Fibroblast of lung (primary cell): Measurements from ENCODE around the gene GJB3. TPM values are rescaled to one million over a fixed set of nuclear protein-coding genes. Genes with fewer than 3 reads are reported as not detected.

Experiments used
- DNase-seq, 2 donors: peaks; one replicate each; pipeline versions ENCODE4 v3.0.0 to v3.0.0-alpha.2; 2010; ENCODE audit warnings: low read depth in 2 of 2
- H2AFZ ChIP-seq: 2 replicates; pipeline ENCODE4 v1.5.1; 2012; ENCODE audit warnings: low read length, control low read depth, inconsistent platforms
- H3K27ac ChIP-seq: 2 replicates; pipeline ENCODE4 v1.5.1; 2011; ENCODE audit warnings: low read length, control low read depth; ENCODE audit not compliant: insufficient read depth
- H3K27me3 ChIP-seq: 2 replicates; pipeline ENCODE4 v1.5.1; 2011; ENCODE audit warnings: mild to moderate bottlenecking, low read length; ENCODE audit not compliant: control insufficient read depth, insufficient read depth
- H3K36me3 ChIP-seq: 2 replicates; pipeline ENCODE4 v1.5.1; 2011; ENCODE audit warnings: low read length; ENCODE audit not compliant: control insufficient read depth, insufficient read depth
- H3K4me1 ChIP-seq: 2 replicates; pipeline ENCODE4 v1.5.1; 2011; ENCODE audit warnings: low read length; ENCODE audit not compliant: control insufficient read depth, insufficient read depth; ENCODE audit errors: extremely low read depth
- H3K4me2 ChIP-seq: 2 replicates; pipeline ENCODE4 v1.5.1; 2011; ENCODE audit warnings: low read length, control low read depth; ENCODE audit not compliant: insufficient read depth; ENCODE audit errors: extremely low read depth
- H3K4me3 ChIP-seq, 4 experiments: fragments of 200-600 bp in 1 of 4; sonication (generic) in 1 of 4; replicated peaks in 1 of 4; 2 replicates each; pipeline ENCODE4 v1.5.1; 2011 to 2016; ENCODE audit warnings: low read length in 4 of 4, low read depth in 3 of 4, mild to moderate bottlenecking in 3 of 4, control low read depth in 2 of 4, inconsistent platforms in 1 of 4, mixed read lengths in 1 of 4; ENCODE audit not compliant: insufficient read depth in 1 of 4; ENCODE audit errors: control extremely low read depth in 1 of 4
- H3K79me2 ChIP-seq: 2 replicates; pipeline ENCODE4 v1.5.1; 2012; ENCODE audit warnings: mild to moderate bottlenecking, low read length, inconsistent platforms; ENCODE audit not compliant: control insufficient read depth, insufficient read depth
- H3K9ac ChIP-seq: 2 replicates; pipeline ENCODE4 v1.5.1; 2011; ENCODE audit warnings: mild to moderate bottlenecking, low read length, control low read depth; ENCODE audit not compliant: insufficient read depth
- H3K9me3 ChIP-seq: 2 replicates; pipeline ENCODE4 v1.5.1; 2012; ENCODE audit warnings: low read depth, low read length; ENCODE audit not compliant: control insufficient read depth, insufficient read depth
- H4K20me1 ChIP-seq: 2 replicates; pipeline ENCODE4 v1.5.1; 2011; ENCODE audit warnings: low read length; ENCODE audit not compliant: control insufficient read depth, insufficient read depth; ENCODE audit errors: extremely low read depth
- EZH2 ChIP-seq: IDR thresholded peaks from 2 replicates; pipeline ENCODE4 v1.5.1; 2012; ENCODE audit warnings: low read length, control low read depth, mild to moderate bottlenecking; ENCODE audit errors: missing control alignments
- polyA plus RNA-seq, 2 donors: library from polyadenylated mRNA; depleted of rRNA in 1 of 2; stranded (reverse) in 1 of 2; unstranded in 1 of 2; fragments of >200 nt; gene quantifications; 2 replicates each; pipeline ENCODE4 v1.2.1, GENCODE V29; 2011 to 2012; ENCODE audit warnings: missing spikeins in 1 of 2
- total RNA-seq: library from RNA; depleted of rRNA; stranded (reverse); fragments of >200 nt; gene quantifications from 2 replicates; pipeline ENCODE4 v1.2.1, GENCODE V29; 2014
- TF ChIP-seq, protein P1 (sequence below), 2 donors: IDR thresholded peaks in 1 of 2; conservative IDR thresholded peaks in 1 of 2; 1 replicate in 1 of 2; 2 replicates in 1 of 2; pipeline ENCODE4 v1.5.1; 2011 to 2012; ENCODE audit warnings: low read length in 2 of 2, control low read depth in 1 of 2, inconsistent platforms in 1 of 2, low read depth in 1 of 2, mild to moderate bottlenecking in 1 of 2

GJB3 gene
- total and polyA plus RNA-seq, 2 donors (not counting 1 experiment from before 2014, with no cell fraction given) = not detected

- no peak overlapping the region for H3K9ac ChIP-seq
- no peak overlapping the region for H3K4me3 ChIP-seq
- H3K36me3 ChIP-seq = no peaks in the 10 kb centered on the region
- H3K4me2 ChIP-seq = no peak overlapping the region
- no peaks in the 10 kb centered on the region for H3K9me3 ChIP-seq
- H4K20me1 ChIP-seq = no peaks in the 10 kb centered on the region
- H3K79me2 ChIP-seq = no peaks in the 10 kb centered on the region
- H3K27me3 ChIP-seq = no peaks in the 10 kb centered on the region
- no peak for DNase-seq
- H3K4me1 ChIP-seq = no peaks in the 10 kb centered on the region
- H3K27ac ChIP-seq = no peak overlapping the region
- H2AFZ ChIP-seq = no peak overlapping the region
- TF ChIP-seq, protein P1, sequence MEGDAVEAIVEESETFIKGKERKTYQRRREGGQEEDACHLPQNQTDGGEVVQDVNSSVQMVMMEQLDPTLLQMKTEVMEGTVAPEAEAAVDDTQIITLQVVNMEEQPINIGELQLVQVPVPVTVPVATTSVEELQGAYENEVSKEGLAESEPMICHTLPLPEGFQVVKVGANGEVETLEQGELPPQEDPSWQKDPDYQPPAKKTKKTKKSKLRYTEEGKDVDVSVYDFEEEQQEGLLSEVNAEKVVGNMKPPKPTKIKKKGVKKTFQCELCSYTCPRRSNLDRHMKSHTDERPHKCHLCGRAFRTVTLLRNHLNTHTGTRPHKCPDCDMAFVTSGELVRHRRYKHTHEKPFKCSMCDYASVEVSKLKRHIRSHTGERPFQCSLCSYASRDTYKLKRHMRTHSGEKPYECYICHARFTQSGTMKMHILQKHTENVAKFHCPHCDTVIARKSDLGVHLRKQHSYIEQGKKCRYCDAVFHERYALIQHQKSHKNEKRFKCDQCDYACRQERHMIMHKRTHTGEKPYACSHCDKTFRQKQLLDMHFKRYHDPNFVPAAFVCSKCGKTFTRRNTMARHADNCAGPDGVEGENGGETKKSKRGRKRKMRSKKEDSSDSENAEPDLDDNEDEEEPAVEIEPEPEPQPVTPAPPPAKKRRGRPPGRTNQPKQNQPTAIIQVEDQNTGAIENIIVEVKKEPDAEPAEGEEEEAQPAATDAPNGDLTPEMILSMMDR (conservative IDR thresholded peaks at IDR 0.05 in 1 of 2, IDR thresholded peaks at IDR 0.05 in 1 of 2; ENCODE audit: low read depth in 1 of 2, low read length in 2 of 2) = no peak
- no peak for TF ChIP-seq EZH2
Observed at GRCh38 chr1:34828611-34829010, 47.6 kb downstream of the GJB3 start.

GRCh38 chr1:34829250-34829649 is 48.2 kb downstream of the GJB3 start:
- Histone ChIP-seq H3K4me1 (no peaks in the 10 kb centered on the region), H3K27ac (no peak overlapping the region), H3K4me3 (no peak overlapping the region), H3K36me3 (no peaks in the 10 kb centered on the region), H3K4me2 (no peak overlapping the region), H2AFZ (no peak overlapping the region), H4K20me1 (no peaks in the 10 kb centered on the region), H3K9me3 (no peaks in the 10 kb centered on the region), H3K79me2 (no peaks in the 10 kb centered on the region), H3K9ac (no peak overlapping the region), H3K27me3 (no peaks in the 10 kb centered on the region)
- TF ChIP-seq, protein P1 (conservative IDR thresholded peaks at IDR 0.05 in 1 of 2, IDR thresholded peaks at IDR 0.05 in 1 of 2; ENCODE audit: low read depth in 1 of 2, low read length in 2 of 2) = no peak
- no peak for TF ChIP-seq EZH2
- peak in 1 of 2 donors; percentile 66 for DNase-seq

DNA sequence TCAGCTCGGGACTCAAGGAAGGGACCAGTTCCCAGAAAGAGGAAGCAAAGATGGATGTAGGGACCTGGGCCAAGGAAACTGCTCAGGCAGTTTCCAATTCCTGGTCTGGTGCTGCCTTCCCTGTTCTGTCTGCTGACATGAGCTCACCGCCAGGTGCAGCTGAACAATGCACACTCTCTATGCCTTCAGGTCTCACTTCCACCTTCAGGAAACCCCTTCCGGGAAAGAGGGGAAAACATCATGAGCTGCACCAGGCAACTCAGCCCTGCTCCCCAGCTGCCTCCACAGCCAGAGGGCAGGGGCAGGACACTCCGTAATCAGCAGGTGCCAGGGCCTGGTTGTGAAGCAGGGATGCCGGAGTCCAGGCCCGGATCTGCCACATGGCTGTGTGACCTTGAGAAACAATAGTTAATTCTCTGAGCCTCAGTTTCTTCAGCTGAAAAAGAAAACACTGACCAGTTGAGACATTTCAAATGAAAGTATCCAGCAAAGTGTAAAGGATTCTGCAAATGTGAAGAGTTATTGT is 50.8 kb downstream of the GJB3 start:
- Histone ChIP-seq H3K4me1 (no peaks in the 10 kb centered on the region), H3K79me2 (no peaks in the 10 kb centered on the region), H2AFZ (no peak overlapping the region), H3K4me3 (no peak overlapping the region), H3K27me3 (no peaks in the 10 kb centered on the region), H3K9me3 (no peaks in the 10 kb centered on the region), H3K9ac (no peak overlapping the region), H4K20me1 (no peaks in the 10 kb centered on the region), H3K36me3 (no peaks in the 10 kb centered on the region), H3K27ac (no peak overlapping the region), H3K4me2 (no peak overlapping the region)
- DNase-seq = no peak
- no peak for TF ChIP-seq EZH2
- TF ChIP-seq, protein P1 (conservative IDR thresholded peaks at IDR 0.05 in 1 of 2, IDR thresholded peaks at IDR 0.05 in 1 of 2; ENCODE audit: low read depth in 1 of 2, low read length in 2 of 2) = no peak
